DND-41 (cell line): ENCODE measurements around the gene LRP5.

Experiments used
- ATAC-seq: fragments of 200-7000 bp; cut with Tn5 transposase; 3 replicates; pipeline ENCODE4 v1.9.1; 2021; ENCODE audit warnings: low read depth; ENCODE audit not compliant: insufficient read depth
- DNase-seq: peaks from one replicate; pipeline ENCODE4 v3.0.0-alpha.2; 2020
- H2AFZ ChIP-seq: 2 replicates; pipeline ENCODE4 v1.6.0; 2012; ENCODE audit warnings: low read depth, low read length
- H3K27ac ChIP-seq: 2 replicates; pipeline ENCODE4 v1.5.1; 2012; ENCODE audit warnings: low read length, inconsistent platforms
- H3K27me3 ChIP-seq: fragments of 200-600 bp; sonication (generic); 2 replicates; pipeline ENCODE4 v1.6.0; 2012; ENCODE audit warnings: low read length, mild to moderate bottlenecking, inconsistent platforms; ENCODE audit not compliant: insufficient read depth, poor library complexity
- H3K36me3 ChIP-seq: 2 replicates; pipeline ENCODE4 v1.5.1; 2012; ENCODE audit warnings: low read length, inconsistent platforms; ENCODE audit not compliant: insufficient read depth
- H3K4me1 ChIP-seq: 2 replicates; pipeline ENCODE4 v1.5.1; 2012; ENCODE audit warnings: mild to moderate bottlenecking, low read length; ENCODE audit not compliant: insufficient read depth
- H3K4me2 ChIP-seq: 2 replicates; pipeline ENCODE4 v1.6.0; 2012; ENCODE audit warnings: mild to moderate bottlenecking, moderate library complexity, low read length, inconsistent platforms; ENCODE audit not compliant: insufficient read depth
- H3K4me3 ChIP-seq, 2 experiments: fragments of 200-600 bp in 1 of 2; shearing (Covaris generic) in 1 of 2; 2 replicates each; pipeline ENCODE4 v1.5.1; 2012 to 2016; ENCODE audit warnings: inconsistent platforms in 2 of 2, low read length in 2 of 2, mild to moderate bottlenecking in 2 of 2, low read depth in 1 of 2, moderate library complexity in 1 of 2
- H3K79me2 ChIP-seq: 2 replicates; pipeline ENCODE4 v1.6.0; 2012; ENCODE audit warnings: low read length, inconsistent platforms; ENCODE audit not compliant: insufficient read depth
- H3K9ac ChIP-seq: 2 replicates; pipeline ENCODE4 v1.6.0; 2012; ENCODE audit warnings: low read depth, mild to moderate bottlenecking, inconsistent platforms, low read length, moderate library complexity
- H3K9me3 ChIP-seq: 2 replicates; pipeline ENCODE4 v1.5.1; 2012; ENCODE audit warnings: low read length, moderate library complexity, mild to moderate bottlenecking, inconsistent platforms; ENCODE audit not compliant: insufficient read depth, severe bottlenecking
- H4K20me1 ChIP-seq: 2 replicates; pipeline ENCODE4 v1.6.0; 2012; ENCODE audit warnings: low read length; ENCODE audit not compliant: insufficient read depth
- EZH2 ChIP-seq: IDR thresholded peaks from 3 replicates; pipeline ENCODE4 v1.6.1; 2012; ENCODE audit warnings: borderline replicate concordance, low read depth, mild to moderate bottlenecking, moderate library complexity, low read length, inconsistent platforms; ENCODE audit not compliant: severe bottlenecking
- TF ChIP-seq, protein P1 (sequence below): IDR thresholded peaks from 2 replicates; pipeline ENCODE4 v1.5.1; 2012; ENCODE audit warnings: borderline replicate concordance, low read length, moderate library complexity, mild to moderate bottlenecking; ENCODE audit not compliant: poor library complexity, severe bottlenecking; ENCODE audit errors: extremely low read depth

LRP5 gene

DNA sequence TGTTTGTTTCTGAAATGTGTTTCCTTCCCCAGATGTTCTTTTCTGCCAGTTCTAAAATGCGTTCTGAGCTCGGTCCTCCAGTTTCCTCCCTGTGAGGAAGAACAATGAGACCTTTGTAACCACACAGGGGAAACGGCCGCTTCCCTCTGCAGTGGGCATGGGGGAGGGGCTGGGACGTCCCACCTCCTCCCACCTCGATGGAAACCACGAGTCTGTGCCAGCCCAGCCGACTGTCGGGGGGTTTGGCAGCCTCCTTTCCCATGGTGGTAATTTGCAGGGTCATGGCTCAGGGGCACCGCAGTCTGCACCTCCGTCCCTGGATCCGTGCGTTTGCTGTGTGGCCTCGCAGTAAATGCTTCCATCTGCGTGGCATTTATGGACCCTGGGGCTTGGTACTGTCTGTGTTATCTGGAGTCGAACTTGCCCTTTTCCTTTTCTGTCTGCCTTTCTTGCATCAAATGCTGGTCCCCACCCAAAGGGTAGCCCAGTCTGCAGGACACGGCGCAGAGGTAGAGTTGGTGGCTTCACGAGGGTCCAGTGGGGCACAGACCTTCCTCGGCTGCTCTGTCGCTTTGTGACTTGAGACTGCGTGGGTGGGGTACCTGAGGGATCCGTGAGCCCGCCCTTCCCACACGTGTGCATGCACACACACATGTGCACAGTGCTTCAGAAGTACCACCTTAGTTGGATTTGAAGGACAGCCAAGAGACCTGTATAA lies 16.1 kb downstream of the LRP5 start:
- Histone ChIP-seq H3K79me2 (peaks cover 71% of the 10 kb centered on the region), H3K4me2 (peak overlapping the region; percentile 60), H2AFZ (peak overlapping the region; percentile 32; the same call in 1 of the 2 replicates), H3K9ac (peak overlapping the region; percentile 46; the same call in 1 of the 2 replicates), H3K27ac (peak overlapping the region; percentile 88), H3K4me1 (peaks cover 55% of the 10 kb centered on the region), H3K9me3 (no peaks in the 10 kb centered on the region), H3K4me3 (no peak overlapping the region), H3K36me3 (no peaks in the 10 kb centered on the region; the same call in 1 of the 2 replicates), H4K20me1 (peaks cover 54% of the 10 kb centered on the region), H3K27me3 (no peaks in the 10 kb centered on the region)
- DNase-seq (peak; percentile 94), ATAC-seq (peak; percentile 91)
- TF ChIP-seq EZH2: no peak
- TF ChIP-seq, protein P1, sequence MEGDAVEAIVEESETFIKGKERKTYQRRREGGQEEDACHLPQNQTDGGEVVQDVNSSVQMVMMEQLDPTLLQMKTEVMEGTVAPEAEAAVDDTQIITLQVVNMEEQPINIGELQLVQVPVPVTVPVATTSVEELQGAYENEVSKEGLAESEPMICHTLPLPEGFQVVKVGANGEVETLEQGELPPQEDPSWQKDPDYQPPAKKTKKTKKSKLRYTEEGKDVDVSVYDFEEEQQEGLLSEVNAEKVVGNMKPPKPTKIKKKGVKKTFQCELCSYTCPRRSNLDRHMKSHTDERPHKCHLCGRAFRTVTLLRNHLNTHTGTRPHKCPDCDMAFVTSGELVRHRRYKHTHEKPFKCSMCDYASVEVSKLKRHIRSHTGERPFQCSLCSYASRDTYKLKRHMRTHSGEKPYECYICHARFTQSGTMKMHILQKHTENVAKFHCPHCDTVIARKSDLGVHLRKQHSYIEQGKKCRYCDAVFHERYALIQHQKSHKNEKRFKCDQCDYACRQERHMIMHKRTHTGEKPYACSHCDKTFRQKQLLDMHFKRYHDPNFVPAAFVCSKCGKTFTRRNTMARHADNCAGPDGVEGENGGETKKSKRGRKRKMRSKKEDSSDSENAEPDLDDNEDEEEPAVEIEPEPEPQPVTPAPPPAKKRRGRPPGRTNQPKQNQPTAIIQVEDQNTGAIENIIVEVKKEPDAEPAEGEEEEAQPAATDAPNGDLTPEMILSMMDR: no peak

DNA sequence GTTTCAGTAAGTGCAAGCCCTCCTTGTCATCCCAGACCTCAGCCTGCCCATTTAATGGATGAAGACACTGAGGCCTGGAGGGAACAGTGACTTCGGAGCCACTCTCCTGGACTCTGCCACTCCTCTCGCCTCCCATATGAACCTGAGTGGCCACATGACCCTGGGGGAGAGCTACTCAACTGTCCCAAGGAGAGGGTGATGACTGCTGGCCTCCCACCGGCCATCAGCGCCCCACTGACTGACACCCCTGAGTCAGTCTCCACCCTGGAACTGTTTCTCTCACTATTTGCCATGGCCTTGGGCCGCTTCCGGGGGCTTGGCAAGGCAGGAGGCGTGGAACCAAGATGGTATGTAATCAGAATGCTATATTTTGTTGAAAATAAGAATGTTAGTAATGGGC lies 17.1 kb downstream of the LRP5 start:
- no peaks in the 10 kb centered on the region; the same call in 1 of the 2 replicates for H3K36me3 ChIP-seq
- H3K79me2 ChIP-seq: peaks cover 66% of the 10 kb centered on the region
- no peak for ATAC-seq
- no peaks in the 10 kb centered on the region for H3K27me3 ChIP-seq
- H3K4me1 ChIP-seq: peaks cover 55% of the 10 kb centered on the region
- no peak overlapping the region for H3K9ac ChIP-seq
- no peak overlapping the region for H3K27ac ChIP-seq
- TF ChIP-seq, protein P1: no peak
- TF ChIP-seq EZH2: no peak
- no peaks in the 10 kb centered on the region for H3K9me3 ChIP-seq
- peaks cover 46% of the 10 kb centered on the region for H4K20me1 ChIP-seq
- DNase-seq: no peak
- H2AFZ ChIP-seq: no peak overlapping the region
- H3K4me3 ChIP-seq: no peak overlapping the region
- no peak overlapping the region for H3K4me2 ChIP-seq

DNA sequence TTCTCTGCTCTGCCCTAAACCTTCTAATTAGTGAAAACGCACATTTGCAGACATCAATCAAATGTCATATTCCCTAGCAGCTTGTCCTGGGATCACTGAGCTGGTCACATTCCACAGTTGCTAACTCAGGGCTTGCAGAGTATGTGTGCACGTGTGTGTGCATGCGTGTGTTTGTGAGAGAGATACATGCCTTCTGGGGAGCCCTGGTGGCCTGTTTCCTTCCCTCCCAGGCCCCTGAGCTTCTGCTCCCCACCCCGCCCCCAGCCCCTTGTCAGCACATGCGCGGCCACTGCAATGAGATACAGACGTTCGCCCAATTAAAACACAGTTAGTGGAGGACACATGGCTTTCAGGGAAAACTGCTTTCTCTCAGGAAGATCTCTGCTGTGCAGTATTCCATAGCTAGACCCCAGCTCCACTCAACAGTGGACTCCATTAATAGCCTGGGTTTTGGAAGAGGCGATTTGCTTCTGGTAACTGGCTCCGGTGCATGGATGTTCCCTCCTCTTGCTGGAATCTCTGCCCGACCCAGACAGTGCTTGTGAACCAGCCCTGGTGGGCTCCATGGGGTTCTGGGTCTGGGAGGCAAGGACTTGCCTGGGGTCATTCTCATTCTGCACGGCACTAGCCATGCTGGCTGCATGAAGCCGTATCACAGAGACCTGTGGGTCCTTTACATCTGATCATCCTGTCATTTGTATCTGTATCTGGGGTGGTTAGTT lies 17.7 kb downstream of the LRP5 start:
- Histone ChIP-seq H4K20me1 (peaks cover 41% of the 10 kb centered on the region), H3K36me3 (no peaks in the 10 kb centered on the region; the same call in 1 of the 2 replicates), H3K27ac (peak overlapping the region; percentile 28; the same call in 1 of the 2 replicates), H3K4me1 (peaks cover 54% of the 10 kb centered on the region), H3K9ac (no peak overlapping the region), H3K4me2 (no peak overlapping the region), H3K27me3 (no peaks in the 10 kb centered on the region), H3K9me3 (no peaks in the 10 kb centered on the region), H3K4me3 (no peak overlapping the region), H2AFZ (no peak overlapping the region), H3K79me2 (peaks cover 60% of the 10 kb centered on the region)
- TF ChIP-seq EZH2: no peak
- TF ChIP-seq, protein P1: no peak
- DNase-seq (no peak), ATAC-seq (no peak)
